H7 (cell line): ENCODE data around the gene DSE. TPM values are rescaled to one million over a fixed set of nuclear protein-coding genes. Genes with fewer than 3 reads are reported as not detected.

Experiments used
- DNase-seq: peaks from one replicate; pipeline ENCODE4 v3.0.0; 2012
- H3K27me3 ChIP-seq: 2 replicates; pipeline ENCODE4 v1.6.0; 2011; ENCODE audit warnings: mild to moderate bottlenecking, low read length; ENCODE audit not compliant: control insufficient read depth, insufficient read depth
- H3K36me3 ChIP-seq: replicated peaks from 2 replicates; pipeline ENCODE4 v1.5.1; 2011; ENCODE audit warnings: low read length; ENCODE audit not compliant: control insufficient read depth, insufficient read depth
- H3K4me3 ChIP-seq: 2 replicates; pipeline ENCODE4 v1.5.1; 2011; ENCODE audit warnings: low read depth, mild to moderate bottlenecking, control low read depth, low read length, moderate library complexity; ENCODE audit not compliant: insufficient read depth
- total RNA-seq: library from RNA; depleted of rRNA; stranded (reverse); fragments of >200 nt; shearing (Covaris generic); gene quantifications from 2 replicates; pipeline ENCODE4 v1.2.3, GENCODE V29; 2014

Gene DSE
- total RNA-seq, 1 experiment from 2014 or later, result 39.5 TPM

DNA sequence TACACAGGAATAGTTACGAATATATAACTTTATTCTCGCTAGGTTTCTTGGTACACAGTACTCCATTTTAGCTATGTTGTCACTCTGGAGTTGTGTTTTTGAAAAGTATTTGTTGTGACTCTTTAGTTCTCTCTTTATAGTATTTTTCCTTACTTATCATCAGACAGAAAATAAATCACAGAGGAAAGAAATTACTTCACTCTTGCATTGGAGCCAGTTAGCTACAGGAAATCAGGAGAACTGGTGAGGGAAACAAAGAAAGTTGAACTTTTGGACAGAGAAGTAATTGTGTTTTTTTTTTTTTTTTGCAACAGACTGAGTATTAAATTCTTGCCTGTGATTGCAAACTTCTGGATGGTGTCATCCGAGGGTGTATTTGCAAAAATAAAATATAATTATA is 33.9 kb downstream of the DSE start:
- DNase-seq, result no peak
- Histone ChIP-seq H3K36me3 (no peaks in the 10 kb centered on the region), H3K4me3 (no peak overlapping the region), H3K27me3 (no peaks in the 10 kb centered on the region)

DNA sequence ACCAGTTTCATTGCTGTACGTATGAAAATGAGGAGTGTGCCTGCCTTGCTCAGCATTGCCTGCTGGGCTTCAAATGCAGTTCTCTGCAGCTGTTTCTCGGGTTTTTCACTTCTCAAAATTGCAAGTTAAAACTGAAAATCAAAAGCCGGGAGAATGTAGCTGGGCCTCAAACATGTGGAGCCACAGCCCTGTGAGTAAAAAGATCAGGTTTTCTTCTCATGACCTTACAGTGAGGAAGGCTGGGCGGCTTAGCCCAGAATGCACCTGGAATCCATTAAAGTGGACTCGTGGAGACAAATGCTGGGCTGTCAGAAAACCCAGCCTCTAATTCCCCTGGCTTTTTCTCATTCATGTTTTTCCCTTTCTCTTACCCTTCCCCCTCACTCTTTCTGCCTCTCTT is 34.4 kb downstream of the DSE start:
- DNase-seq, result no peak
- no peaks in the 10 kb centered on the region for H3K27me3 ChIP-seq
- H3K36me3 ChIP-seq, result no peaks in the 10 kb centered on the region
- H3K4me3 ChIP-seq, result no peak overlapping the region

DNA sequence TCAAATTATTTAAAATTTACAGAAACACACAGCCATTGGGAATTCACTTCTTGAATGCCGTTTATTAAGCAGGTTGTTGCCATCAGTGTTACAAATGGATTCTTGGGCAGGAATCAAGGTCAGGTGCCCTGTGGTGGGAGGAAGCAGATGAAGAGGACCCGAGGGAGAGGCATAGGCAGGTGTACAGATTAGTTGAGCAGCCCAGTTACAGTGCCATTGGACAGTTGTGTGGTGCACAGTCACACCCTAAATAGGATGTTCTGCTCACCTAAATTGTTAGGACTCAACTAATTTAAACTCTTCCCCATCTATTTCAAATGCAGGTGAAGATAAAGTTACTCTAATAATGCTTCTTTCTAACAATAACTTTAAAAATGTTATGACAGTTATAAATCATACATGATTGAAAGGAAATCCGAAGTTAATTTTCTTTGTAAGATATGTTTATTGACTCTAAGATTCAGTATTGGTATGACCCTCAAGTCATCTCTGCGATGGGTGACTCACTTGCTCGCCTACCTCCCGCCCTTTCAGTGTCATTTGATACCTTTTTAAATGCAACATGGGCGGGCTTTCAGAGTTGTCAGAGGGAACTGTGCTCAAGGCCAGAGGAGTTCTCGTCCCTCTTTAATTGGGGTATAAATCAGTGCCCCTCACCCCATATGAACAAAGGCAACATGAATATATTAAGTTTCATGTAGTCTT is 35.1 kb downstream of the DSE start:
- peak; percentile 32 for DNase-seq
- Histone ChIP-seq H3K27me3 (no peaks in the 10 kb centered on the region), H3K4me3 (no peak overlapping the region), H3K36me3 (no peaks in the 10 kb centered on the region)

DNA sequence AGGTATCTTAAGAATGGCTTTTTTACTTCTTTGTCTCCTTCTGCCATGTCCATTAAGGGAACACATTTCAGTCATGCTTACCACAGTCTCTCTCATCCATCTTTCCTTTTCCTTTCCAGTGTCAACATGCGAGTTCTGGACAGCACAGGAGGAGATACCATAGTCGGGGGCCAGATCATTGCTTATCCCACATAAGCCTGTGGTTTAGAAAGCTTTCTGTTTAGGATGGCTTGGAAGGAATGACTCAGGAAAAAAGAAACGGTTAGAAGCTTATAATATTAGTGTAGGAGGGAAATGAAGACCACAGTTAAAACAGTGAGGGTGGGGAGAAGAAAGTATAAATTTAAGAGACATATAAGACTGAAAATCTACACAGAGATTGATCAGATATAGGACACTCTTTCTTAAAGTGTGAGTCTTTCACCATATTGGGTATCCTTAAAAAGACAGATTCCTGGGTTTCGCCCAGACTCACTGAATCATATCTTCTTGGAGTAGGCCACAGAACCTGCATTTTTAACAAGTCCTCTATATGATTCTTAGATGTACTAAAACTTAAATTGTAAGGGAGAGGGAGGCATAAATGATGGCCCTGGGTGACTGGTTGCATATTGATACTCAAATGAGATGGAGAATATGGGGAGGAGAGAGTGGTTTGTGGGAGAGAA is 36.1 kb downstream of the DSE start:
- Histone ChIP-seq H3K36me3 (no peaks in the 10 kb centered on the region), H3K4me3 (no peak overlapping the region), H3K27me3 (no peaks in the 10 kb centered on the region)
- DNase-seq, result no peak

GRCh38 chr6:116408491-116408890 is 37.7 kb downstream of the DSE start:
- H3K4me3 ChIP-seq, result no peak overlapping the region
- H3K27me3 ChIP-seq, result no peaks in the 10 kb centered on the region
- H3K36me3 ChIP-seq, result no peaks in the 10 kb centered on the region
- no peak for DNase-seq

DNA sequence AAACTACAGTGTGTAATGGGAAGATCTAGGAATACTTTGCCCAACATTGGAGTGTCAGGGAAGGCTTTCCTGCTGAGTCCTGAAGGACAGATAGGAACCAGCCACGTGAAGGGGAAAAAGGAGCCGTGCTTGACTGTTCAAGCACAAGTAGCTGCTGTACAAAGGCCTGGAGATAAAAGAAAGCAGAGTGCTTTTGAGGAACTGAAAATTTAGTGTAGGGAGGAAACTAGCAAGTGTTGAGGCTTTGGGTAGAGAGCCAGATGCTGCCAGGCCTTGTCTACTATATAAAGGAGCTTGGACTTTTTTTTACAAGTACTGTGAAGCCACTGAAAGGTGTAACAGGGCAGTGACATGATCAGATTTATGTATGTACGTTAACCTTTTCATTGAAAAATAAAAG is 39.0 kb downstream of the DSE start:
- Histone ChIP-seq H3K4me3 (no peak overlapping the region), H3K36me3 (no peaks in the 10 kb centered on the region), H3K27me3 (no peaks in the 10 kb centered on the region)
- DNase-seq, result no peak

DNA sequence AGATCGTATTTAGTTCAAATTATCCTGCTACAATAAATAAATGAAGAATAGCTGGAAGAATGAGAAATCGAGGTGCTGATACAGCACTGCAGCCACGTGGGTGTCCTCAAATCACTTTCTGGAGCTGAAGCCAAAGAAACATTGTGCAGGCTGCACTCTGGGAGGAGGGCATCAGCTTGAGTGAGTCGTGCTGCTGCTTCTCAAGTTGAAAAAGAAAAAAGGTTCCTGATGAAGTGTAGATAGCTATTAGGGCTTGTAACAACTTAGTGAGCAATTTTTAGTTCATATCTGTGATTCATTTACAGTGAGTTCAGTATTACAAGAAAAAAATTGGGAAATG is 40.5 kb downstream of the DSE start:
- Histone ChIP-seq H3K36me3 (no peaks in the 10 kb centered on the region), H3K4me3 (no peak overlapping the region), H3K27me3 (no peaks in the 10 kb centered on the region)
- DNase-seq, result no peak

GRCh38 chr6:116412270-116412669 is 41.5 kb downstream of the DSE start:
- no peak for DNase-seq
- Histone ChIP-seq H3K4me3 (no peak overlapping the region), H3K36me3 (no peaks in the 10 kb centered on the region), H3K27me3 (no peaks in the 10 kb centered on the region)

DNA sequence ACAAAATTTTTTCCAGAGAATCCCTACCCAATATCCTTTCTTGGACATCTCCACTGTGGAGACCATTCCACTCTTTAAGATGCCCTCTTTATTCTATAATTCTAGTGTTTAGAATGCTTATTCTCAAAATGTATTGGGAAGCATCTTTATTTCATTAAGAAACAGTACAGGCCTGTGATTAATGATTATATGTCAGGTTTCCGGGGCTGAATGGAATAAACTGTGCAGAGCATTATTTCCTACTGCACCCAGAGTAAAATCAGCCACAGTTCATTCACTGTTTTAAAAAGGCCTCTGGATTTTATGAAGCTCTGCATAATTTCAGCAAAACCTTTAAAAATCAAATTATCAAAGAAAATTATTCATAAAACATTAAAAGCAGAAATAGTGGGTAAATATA is 42.6 kb downstream of the DSE start:
- no peak overlapping the region for H3K4me3 ChIP-seq
- H3K36me3 ChIP-seq, result no peaks in the 10 kb centered on the region
- DNase-seq, result no peak
- no peaks in the 10 kb centered on the region for H3K27me3 ChIP-seq

GRCh38 chr6:116417661-116418060 is 46.9 kb downstream of the DSE start:
- no peak overlapping the region for H3K4me3 ChIP-seq
- H3K27me3 ChIP-seq, result no peaks in the 10 kb centered on the region
- no peak for DNase-seq

GRCh38 chr6:116419069-116419786 is 48.5 kb downstream of the DSE start:
- DNase-seq, result no peak
- Histone ChIP-seq H3K36me3 (no peaks in the 10 kb centered on the region), H3K4me3 (no peak overlapping the region), H3K27me3 (no peaks in the 10 kb centered on the region)

More at GRCh38 chr6:116417661-116418060, 46.9 kb downstream of the DSE start:
- H3K36me3 ChIP-seq, result no peaks in the 10 kb centered on the region

GRCh38 chr6:116420341-116420740 is 49.6 kb downstream of the DSE start:
- Histone ChIP-seq H3K36me3 (no peaks in the 10 kb centered on the region), H3K4me3 (no peak overlapping the region), H3K27me3 (no peaks in the 10 kb centered on the region)
- DNase-seq, result no peak

GRCh38 chr6:116422238-116422637 is 51.5 kb downstream of the DSE start:
- H3K36me3 ChIP-seq, result 0 out of 2 replicates have a peak, but pooled peaks cover 1% of the 10 kb centered on the region
- DNase-seq, result no peak
- no peak overlapping the region for H3K4me3 ChIP-seq
- H3K27me3 ChIP-seq, result no peaks in the 10 kb centered on the region

GRCh38 chr6:116424001-116424400 is 53.3 kb downstream of the DSE start:
- Histone ChIP-seq H3K27me3 (no peaks in the 10 kb centered on the region), H3K4me3 (no peak overlapping the region), H3K36me3 (0 out of 2 replicates have a peak, but pooled peaks cover 1% of the 10 kb centered on the region)
- DNase-seq, result no peak

- Histone ChIP-seq H3K36me3 (0 out of 2 replicates have a peak, but pooled peaks cover 1% of the 10 kb centered on the region), H3K4me3 (no peak overlapping the region), H3K27me3 (no peaks in the 10 kb centered on the region)
- no peak for DNase-seq
Measured at GRCh38 chr6:116426551-116426950, 55.8 kb downstream of the DSE start.
